ENCODE data around the gene SSH2. TPM values are rescaled to one million over a fixed set of nuclear protein-coding genes. Genes with fewer than 3 reads are reported as not detected.
A peak's percentile ranks its signal among the peaks of the same experiment; 100 is the strongest.

Gene SSH2
- total and polyA plus RNA-seq, 2 donors (not counting 1 experiment from before 2014, with no cell fraction given) = 51.5 to 183 TPM

DNA sequence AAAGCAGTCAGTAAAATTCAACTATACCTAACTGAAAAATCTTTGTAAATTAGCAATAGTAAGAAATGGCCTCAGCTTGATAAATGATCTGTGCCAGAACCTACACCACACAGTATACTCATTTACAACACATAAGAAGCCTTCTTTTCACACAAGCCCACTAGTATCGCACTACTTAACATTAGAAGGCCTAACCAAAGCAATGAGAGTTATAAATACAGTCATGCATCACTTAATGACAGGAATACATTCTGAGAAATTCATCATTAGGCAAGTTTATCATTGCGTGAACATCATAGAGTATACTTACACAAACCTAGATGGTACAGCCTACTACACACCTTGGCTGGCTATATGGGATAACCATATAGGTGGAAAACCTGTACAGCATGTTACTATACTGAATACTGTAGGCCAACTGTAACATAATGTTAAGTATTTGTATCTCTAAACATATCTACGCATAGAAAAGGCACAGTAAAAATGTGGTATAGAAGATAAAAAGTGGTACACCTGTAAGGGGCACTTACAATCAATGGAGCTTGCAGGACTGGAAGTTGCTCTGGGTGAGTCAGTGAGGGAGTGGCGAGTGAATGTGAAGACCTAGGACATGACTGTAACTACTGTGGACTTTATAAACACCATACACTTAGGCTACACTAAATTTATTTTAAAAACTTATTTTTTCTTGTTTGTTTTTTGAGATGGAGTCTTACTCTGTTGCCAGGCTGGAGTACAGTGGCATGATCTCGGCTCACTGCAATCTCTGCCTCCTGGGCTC lies 180.8 kb downstream of the SSH2 start:
- peak overlapping the region; percentile 26 for H3K27ac Mint-ChIP-seq
- no peaks in the 10 kb centered on the region for H3K9me3 ChIP-seq (ENCODE audit: control extremely low read depth in 1 of 3, control insufficient read depth in 2 of 3, insufficient read depth in 1 of 3, low read length in 2 of 3)
- DNase-seq (no peak), ATAC-seq (ENCODE audit: low read depth) (no peak)
- H3K4me3 Mint-ChIP-seq = no peak overlapping the region
- no peak overlapping the region for H3K4me2 ChIP-seq (replicated peaks; ENCODE audit: low read depth, low read length, poor library complexity, severe bottlenecking)
- 100% methylated on average over 1 of the region's 5 CpGs for WGBS (ENCODE audit: insufficient coverage)
- H3K9ac ChIP-seq (ENCODE audit: low read length) = no peak overlapping the region
- TF ChIP-seq, protein P1, sequence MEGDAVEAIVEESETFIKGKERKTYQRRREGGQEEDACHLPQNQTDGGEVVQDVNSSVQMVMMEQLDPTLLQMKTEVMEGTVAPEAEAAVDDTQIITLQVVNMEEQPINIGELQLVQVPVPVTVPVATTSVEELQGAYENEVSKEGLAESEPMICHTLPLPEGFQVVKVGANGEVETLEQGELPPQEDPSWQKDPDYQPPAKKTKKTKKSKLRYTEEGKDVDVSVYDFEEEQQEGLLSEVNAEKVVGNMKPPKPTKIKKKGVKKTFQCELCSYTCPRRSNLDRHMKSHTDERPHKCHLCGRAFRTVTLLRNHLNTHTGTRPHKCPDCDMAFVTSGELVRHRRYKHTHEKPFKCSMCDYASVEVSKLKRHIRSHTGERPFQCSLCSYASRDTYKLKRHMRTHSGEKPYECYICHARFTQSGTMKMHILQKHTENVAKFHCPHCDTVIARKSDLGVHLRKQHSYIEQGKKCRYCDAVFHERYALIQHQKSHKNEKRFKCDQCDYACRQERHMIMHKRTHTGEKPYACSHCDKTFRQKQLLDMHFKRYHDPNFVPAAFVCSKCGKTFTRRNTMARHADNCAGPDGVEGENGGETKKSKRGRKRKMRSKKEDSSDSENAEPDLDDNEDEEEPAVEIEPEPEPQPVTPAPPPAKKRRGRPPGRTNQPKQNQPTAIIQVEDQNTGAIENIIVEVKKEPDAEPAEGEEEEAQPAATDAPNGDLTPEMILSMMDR (IDR thresholded peaks at IDR 0.05) = no peak
- TF ChIP-seq EZH2 (IDR thresholded peaks at IDR 0.05; ENCODE audit: borderline replicate concordance, insufficient read depth, low read depth, low read length, poor library complexity, severe bottlenecking) = no peak
- peaks cover 10% of the 10 kb centered on the region for H4K20me1 ChIP-seq (ENCODE audit: control insufficient read depth, insufficient read depth, low read length, poor library complexity, severe bottlenecking)
- POLR2A ChIA-PET = interaction anchor here (1.2 kb wide), 1 partner anchor 27 kb away, joined by 4 read pairs; no protein-coding TSS in a partner anchor
- peaks cover 100% of the 10 kb centered on the region for H3K79me2 ChIP-seq (ENCODE audit: control insufficient read depth, insufficient read depth, low read length)
- H3K4me1 Mint-ChIP-seq = peaks cover 69% of the 10 kb centered on the region
- no peaks in the 10 kb centered on the region for H3K27me3 ChIP-seq (replicated peaks in 1 of 4; ENCODE audit: control extremely low read depth in 1 of 4, control insufficient read depth in 3 of 4, insufficient read depth in 4 of 4, low read length in 3 of 4)
- H3K4me1 ChIP-seq (ENCODE audit: control insufficient read depth in 2 of 2, insufficient read depth in 2 of 2, low read length in 2 of 2) = peaks cover 47 to 54% of the 10 kb centered on the region in 2 donors
- no peaks in the 10 kb centered on the region for H3K9me3 Mint-ChIP-seq (ENCODE audit: insufficient read depth)
- no peaks in the 10 kb centered on the region for H3K27me3 Mint-ChIP-seq
- peaks cover 8 to 45% of the 10 kb centered on the region in 2 experiments for H3K36me3 ChIP-seq (replicated peaks in 1 of 2; ENCODE audit: control extremely low read depth in 1 of 2, control insufficient read depth in 1 of 2, extremely low read depth in 1 of 2, insufficient read depth in 2 of 2, low read length in 1 of 2)
- H2AFZ ChIP-seq (ENCODE audit: insufficient read depth, low read depth, low read length, poor library complexity, severe bottlenecking) = no peak overlapping the region
- CTCF ChIA-PET = interaction anchor here (0.8 kb wide), 1 partner anchor 57 kb away, joined by 3 read pairs; no protein-coding TSS in a partner anchor
- H3K27ac ChIP-seq (ENCODE audit: low read length in 2 of 2) = no peak overlapping the region
- H3K4me3 ChIP-seq (ENCODE audit: control extremely low read depth in 1 of 5, extremely low read depth in 1 of 5, insufficient read depth in 1 of 5, low read depth in 2 of 5, low read length in 4 of 5) = no peak overlapping the region
- intact Hi-C loops (cut with micrococcal nuclease) = no loop called here

DNA sequence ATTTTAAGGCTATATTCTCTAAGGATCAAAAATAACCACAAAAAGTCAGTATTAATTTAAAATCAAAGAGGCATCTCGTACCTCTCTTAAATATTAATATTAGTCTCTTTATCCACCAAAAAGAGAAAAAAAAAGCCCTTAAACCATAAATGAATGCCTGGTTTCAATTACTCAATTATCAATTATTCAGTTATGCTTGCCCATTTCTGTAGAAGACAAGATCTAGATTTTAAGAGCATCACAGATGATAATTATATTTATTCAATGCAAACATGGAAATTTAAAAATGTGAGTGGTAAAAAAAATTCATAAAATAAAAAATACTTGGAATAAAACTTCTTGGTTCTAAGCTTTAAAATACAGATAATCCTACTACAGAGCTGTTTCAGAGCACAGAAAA lies 181.6 kb downstream of the SSH2 start:
- H4K20me1 ChIP-seq (ENCODE audit: control insufficient read depth, insufficient read depth, low read length, poor library complexity, severe bottlenecking) = peaks cover 10% of the 10 kb centered on the region
- Mint-ChIP-seq H3K4me3 (no peak overlapping the region), H3K27ac (no peak overlapping the region), H3K4me1 (peaks cover 67% of the 10 kb centered on the region), H3K9me3 (ENCODE audit: insufficient read depth) (no peaks in the 10 kb centered on the region), H3K27me3 (no peaks in the 10 kb centered on the region)
- DNase-seq = no peak
- H3K79me2 ChIP-seq (ENCODE audit: control insufficient read depth, insufficient read depth, low read length) = peaks cover 100% of the 10 kb centered on the region
- no peak for ATAC-seq (ENCODE audit: low read depth)
- H2AFZ ChIP-seq (ENCODE audit: insufficient read depth, low read depth, low read length, poor library complexity, severe bottlenecking) = no peak overlapping the region
- no peak for TF ChIP-seq EZH2 (IDR thresholded peaks at IDR 0.05; ENCODE audit: borderline replicate concordance, insufficient read depth, low read depth, low read length, poor library complexity, severe bottlenecking)
- TF ChIP-seq, protein P1 (IDR thresholded peaks at IDR 0.05) = no peak
- H3K27me3 ChIP-seq (replicated peaks in 1 of 4; ENCODE audit: control extremely low read depth in 1 of 4, control insufficient read depth in 3 of 4, insufficient read depth in 4 of 4, low read length in 3 of 4) = no peaks in the 10 kb centered on the region
- H3K4me2 ChIP-seq (replicated peaks; ENCODE audit: low read depth, low read length, poor library complexity, severe bottlenecking) = peak overlapping the region; percentile 5
- intact Hi-C loops (cut with micrococcal nuclease) = no loop called here
- H3K4me3 ChIP-seq (ENCODE audit: control extremely low read depth in 1 of 5, extremely low read depth in 1 of 5, insufficient read depth in 1 of 5, low read depth in 2 of 5, low read length in 4 of 5) = no peak overlapping the region
- no CpG with 5 or more reads among the region's 1 CpG for WGBS (ENCODE audit: insufficient coverage)
- ChIA-PET POLR2A (no interaction called here), CTCF (no interaction called here)
- H3K4me1 ChIP-seq (ENCODE audit: control insufficient read depth in 2 of 2, insufficient read depth in 2 of 2, low read length in 2 of 2) = peaks cover 43 to 46% of the 10 kb centered on the region in 2 donors
- peak overlapping the region in 1 of 2 donors; percentile 73 for H3K27ac ChIP-seq (ENCODE audit: low read length in 2 of 2)
- H3K9ac ChIP-seq (ENCODE audit: low read length) = no peak overlapping the region
- no peaks in the 10 kb centered on the region for H3K9me3 ChIP-seq (ENCODE audit: control extremely low read depth in 1 of 3, control insufficient read depth in 2 of 3, insufficient read depth in 1 of 3, low read length in 2 of 3)
- peaks cover 8 to 40% of the 10 kb centered on the region in 2 experiments for H3K36me3 ChIP-seq (replicated peaks in 1 of 2; ENCODE audit: control extremely low read depth in 1 of 2, control insufficient read depth in 1 of 2, extremely low read depth in 1 of 2, insufficient read depth in 2 of 2, low read length in 1 of 2)

Measured in B cell (primary cell).